ENCODE measurements around the gene BAD. TPM values are rescaled to one million over a fixed set of nuclear protein-coding genes. Genes with fewer than 3 reads are reported as not detected.

BAD gene
- total and polyA plus RNA-seq, 10 of the 15 experiments (the other 5 are each of a cell fraction or from before 2014, with no cell fraction given) = 1.5 to 67.2 (median 39.6) TPM

DNA sequence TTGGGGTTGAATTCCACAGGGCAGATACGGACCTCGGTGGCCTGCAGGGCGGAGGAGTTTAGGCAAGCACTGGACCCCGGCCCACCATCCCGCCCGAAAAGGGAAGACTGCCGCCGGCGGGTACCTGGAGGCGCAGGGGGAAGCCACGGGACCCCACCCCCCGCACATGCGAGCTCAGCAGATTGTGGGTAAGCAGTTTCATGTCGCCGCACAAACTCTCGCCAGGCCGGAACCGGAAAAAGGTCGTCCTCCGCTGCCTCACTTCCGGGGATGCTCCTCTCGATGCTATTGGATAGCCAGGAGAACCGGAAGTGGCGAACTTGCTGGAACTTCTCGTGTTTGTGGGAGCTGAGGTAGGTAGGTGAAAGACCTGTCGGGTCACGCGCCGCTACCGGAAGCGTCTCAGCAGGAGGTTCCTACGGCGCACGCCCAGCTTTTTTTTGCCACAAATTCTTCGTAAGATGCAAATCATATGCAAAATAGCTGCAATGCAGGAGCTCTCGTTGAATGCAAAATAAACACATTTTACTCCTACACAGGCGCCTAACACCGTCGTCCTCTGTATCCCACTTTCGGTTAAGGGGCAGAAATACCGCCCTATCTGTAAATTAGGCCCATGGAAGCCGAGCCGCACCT is 33.0 kb upstream of the BAD start, which contains the start of gene TRMT112:
Gene TRMT112, minus strand, starts transcription at position 235 of the 636 bp plus-strand sequence. Its CDS starts 33 bp downstream, at position 202.
- Histone ChIP-seq H3K9me3 (replicated peaks; ENCODE audit: control insufficient read depth, insufficient read depth, low read length) (no peaks in the 10 kb centered on the region), H3K79me2 (ENCODE audit: control insufficient read depth, insufficient read depth, low read length) (peaks cover 26% of the 10 kb centered on the region), H3K4me2 (ENCODE audit: control insufficient read depth, insufficient read depth) (peak within 1 kb of the TSS; percentile 88), H2AFZ (ENCODE audit: control insufficient read depth, low read depth, low read length) (peak within 1 kb of the TSS; percentile 95), H3K4me3 (peak within 1 kb of the TSS; percentile 80), H3K9ac (ENCODE audit: control insufficient read depth, insufficient read depth, low read length) (peak within 1 kb of the TSS; percentile 98), H3K27ac (ENCODE audit: control insufficient read depth, insufficient read depth) (peak within 1 kb of the TSS; percentile 99), H3K27me3 (replicated peaks in 1 of 2; ENCODE audit: control insufficient read depth in 2 of 2, insufficient read depth in 2 of 2, low read length in 1 of 2) (no peaks in the 10 kb centered on the region), H3K4me1 (ENCODE audit: control insufficient read depth, insufficient read depth, low read length) (peaks cover 9% of the 10 kb centered on the region), H3K36me3 (ENCODE audit: control insufficient read depth in 2 of 2, insufficient read depth in 2 of 2, low read length in 1 of 2) (peaks cover 0 to 8% of the 10 kb centered on the region in 2 experiments; a peak in 3 of 4 replicates), H4K20me1 (ENCODE audit: control insufficient read depth, insufficient read depth) (no peaks in the 10 kb centered on the region)
- SMC1A ChIA-PET (ENCODE audit: uncharacterized antibody, unreplicated experiment) = interaction anchor here (0.6 to 5.3 kb wide), 21 partner anchors 8 to 507 kb away, joined by 3 to 71 read pairs (median 5); partner anchors contain the start of genes BAD, CCDC88B, ESRRA and GPR137
- intact Hi-C loops (cut with micrococcal nuclease; ENCODE audit: unreplicated experiment) (loop anchor here (1.0 to 5.0 kb wide), 5 partner anchors 11 to 131 kb away; partner anchors contain the start of genes CCDC88B and RPS6KA4), in situ Hi-C loops (cut with MboI) (no loop called here)
- POLR2A ChIA-PET = interaction anchor here (0.5 to 3.5 kb wide), 23 partner anchors 10 to 562 kb away, joined by 3 to 42 read pairs (median 7); partner anchors contain the start of genes BAD, CCDC88B, ESRRA and FERMT3
- ATAC-seq (peak; percentile 83), DNase-seq (ENCODE audit: low read depth, low spot score) (peak; percentile 96), FAIRE-seq (peak; percentile 100)
- RAD21 ChIA-PET (ENCODE audit: unreplicated experiment) = interaction anchor here (0.5 to 5.6 kb wide), 26 partner anchors 9 to 371 kb away, joined by 3 to 176 read pairs (median 5); partner anchors contain the start of genes BAD, CATSPERZ, CCDC88B and ESRRA
- WGBS (ENCODE audit: insufficient coverage, insufficient replicate concordance, low lambda C conversion rate, missing lambda C conversion rate) = under 1% methylated on average over 43 of the region's 43 CpGs
- no TSS peak for BruUV-seq (replicated peaks)
- CTCF ChIA-PET = interaction anchor here (0.6 to 5.9 kb wide), 31 partner anchors 10 to 793 kb away, joined by 3 to 228 read pairs (median 4); partner anchors contain the start of genes BAD, CCDC88B, ESRRA and FERMT3
- peak; percentile 53; the same call in 1 of the 2 replicates for TF ChIP-seq BACH1 (IDR thresholded peaks at IDR 0.05; ENCODE audit: borderline replicate concordance)
- TF ChIP-seq, protein P1, sequence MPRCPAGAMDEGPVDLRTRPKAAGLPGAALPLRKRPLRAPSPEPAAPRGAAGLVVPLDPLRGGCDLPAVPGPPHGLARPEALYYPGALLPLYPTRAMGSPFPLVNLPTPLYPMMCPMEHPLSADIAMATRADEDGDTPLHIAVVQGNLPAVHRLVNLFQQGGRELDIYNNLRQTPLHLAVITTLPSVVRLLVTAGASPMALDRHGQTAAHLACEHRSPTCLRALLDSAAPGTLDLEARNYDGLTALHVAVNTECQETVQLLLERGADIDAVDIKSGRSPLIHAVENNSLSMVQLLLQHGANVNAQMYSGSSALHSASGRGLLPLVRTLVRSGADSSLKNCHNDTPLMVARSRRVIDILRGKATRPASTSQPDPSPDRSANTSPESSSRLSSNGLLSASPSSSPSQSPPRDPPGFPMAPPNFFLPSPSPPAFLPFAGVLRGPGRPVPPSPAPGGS (IDR thresholded peaks at IDR 0.05; ENCODE audit: borderline replicate concordance, insufficient read depth, low read depth, low read length, poor library complexity, severe bottlenecking) = peak; percentile 84
- TF ChIP-seq PAX5 (IDR thresholded peaks at IDR 0.05; ENCODE audit: borderline replicate concordance, low read depth, low read length) = 0 out of 2 replicates have a peak, but pooled peaks have one; percentile 42
- TF ChIP-seq, protein P2, sequence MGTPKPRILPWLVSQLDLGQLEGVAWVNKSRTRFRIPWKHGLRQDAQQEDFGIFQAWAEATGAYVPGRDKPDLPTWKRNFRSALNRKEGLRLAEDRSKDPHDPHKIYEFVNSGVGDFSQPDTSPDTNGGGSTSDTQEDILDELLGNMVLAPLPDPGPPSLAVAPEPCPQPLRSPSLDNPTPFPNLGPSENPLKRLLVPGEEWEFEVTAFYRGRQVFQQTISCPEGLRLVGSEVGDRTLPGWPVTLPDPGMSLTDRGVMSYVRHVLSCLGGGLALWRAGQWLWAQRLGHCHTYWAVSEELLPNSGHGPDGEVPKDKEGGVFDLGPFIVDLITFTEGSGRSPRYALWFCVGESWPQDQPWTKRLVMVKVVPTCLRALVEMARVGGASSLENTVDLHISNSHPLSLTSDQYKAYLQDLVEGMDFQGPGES (IDR thresholded peaks at IDR 0.05) = no peak
- TF ChIP-seq NRF1 (conservative IDR thresholded peaks at IDR 0.05; ENCODE audit: low read depth, low read length) = no peak
- peak; percentile 98 for TF ChIP-seq POU2F2 (IDR thresholded peaks at IDR 0.05; ENCODE audit: borderline replicate concordance, low read depth, low read length)
- peak; percentile 77; the same call in 1 of the 2 replicates for TF ChIP-seq RB1 (IDR thresholded peaks at IDR 0.05; ENCODE audit: borderline replicate concordance)
- no peak for TF ChIP-seq PAX8 (IDR thresholded peaks at IDR 0.05)
- peak; percentile 93 for TF ChIP-seq RAD51 (IDR thresholded peaks at IDR 0.05)
- TF ChIP-seq ASH2L (IDR thresholded peaks at IDR 0.05; ENCODE audit: borderline replicate concordance, low read depth) = peak; percentile 35; the same call in 1 of the 2 replicates
- TF ChIP-seq, protein P3, sequence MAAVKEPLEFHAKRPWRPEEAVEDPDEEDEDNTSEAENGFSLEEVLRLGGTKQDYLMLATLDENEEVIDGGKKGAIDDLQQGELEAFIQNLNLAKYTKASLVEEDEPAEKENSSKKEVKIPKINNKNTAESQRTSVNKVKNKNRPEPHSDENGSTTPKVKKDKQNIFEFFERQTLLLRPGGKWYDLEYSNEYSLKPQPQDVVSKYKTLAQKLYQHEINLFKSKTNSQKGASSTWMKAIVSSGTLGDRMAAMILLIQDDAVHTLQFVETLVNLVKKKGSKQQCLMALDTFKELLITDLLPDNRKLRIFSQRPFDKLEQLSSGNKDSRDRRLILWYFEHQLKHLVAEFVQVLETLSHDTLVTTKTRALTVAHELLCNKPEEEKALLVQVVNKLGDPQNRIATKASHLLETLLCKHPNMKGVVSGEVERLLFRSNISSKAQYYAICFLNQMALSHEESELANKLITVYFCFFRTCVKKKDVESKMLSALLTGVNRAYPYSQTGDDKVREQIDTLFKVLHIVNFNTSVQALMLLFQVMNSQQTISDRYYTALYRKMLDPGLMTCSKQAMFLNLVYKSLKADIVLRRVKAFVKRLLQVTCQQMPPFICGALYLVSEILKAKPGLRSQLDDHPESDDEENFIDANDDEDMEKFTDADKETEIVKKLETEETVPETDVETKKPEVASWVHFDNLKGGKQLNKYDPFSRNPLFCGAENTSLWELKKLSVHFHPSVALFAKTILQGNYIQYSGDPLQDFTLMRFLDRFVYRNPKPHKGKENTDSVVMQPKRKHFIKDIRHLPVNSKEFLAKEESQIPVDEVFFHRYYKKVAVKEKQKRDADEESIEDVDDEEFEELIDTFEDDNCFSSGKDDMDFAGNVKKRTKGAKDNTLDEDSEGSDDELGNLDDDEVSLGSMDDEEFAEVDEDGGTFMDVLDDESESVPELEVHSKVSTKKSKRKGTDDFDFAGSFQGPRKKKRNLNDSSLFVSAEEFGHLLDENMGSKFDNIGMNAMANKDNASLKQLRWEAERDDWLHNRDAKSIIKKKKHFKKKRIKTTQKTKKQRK (IDR thresholded peaks at IDR 0.05; ENCODE audit: low read depth, low read length) = no peak
- no peak for TF ChIP-seq NFYA (IDR thresholded peaks at IDR 0.05; ENCODE audit: borderline replicate concordance, low read depth, low read length)
- TF ChIP-seq SMAD5 (IDR thresholded peaks at IDR 0.05; ENCODE audit: low read depth) = peak; percentile 75
- TF ChIP-seq SUPT20H (IDR thresholded peaks at IDR 0.05; ENCODE audit: borderline replicate concordance, control insufficient read depth, low read depth, low read length) = no peak
- TF ChIP-seq, protein P4, sequence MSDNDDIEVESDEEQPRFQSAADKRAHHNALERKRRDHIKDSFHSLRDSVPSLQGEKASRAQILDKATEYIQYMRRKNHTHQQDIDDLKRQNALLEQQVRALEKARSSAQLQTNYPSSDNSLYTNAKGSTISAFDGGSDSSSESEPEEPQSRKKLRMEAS (IDR thresholded peaks at IDR 0.05; ENCODE audit: low read depth, low read length) = peak; percentile 64
- TF ChIP-seq CHD1 (IDR thresholded peaks at IDR 0.05; ENCODE audit: low read depth, low read length) = peak; percentile 76; the same call in 1 of the 2 replicates
